HG02852 (cell line): ENCODE results near the gene SPPL3.
"Not testable (repeated sequence)": the region's sequence is repeated elsewhere in the genome, so short reads cannot be mapped to it uniquely, and the experiment has no call there.

Source experiments
- ATAC-seq: cut with Tn5 transposase; IDR thresholded peaks from one replicate; pipeline ENCODE4 v1.9.1; 2021; ENCODE audit warnings: mild to moderate bottlenecking, moderate library complexity; ENCODE audit not compliant: unreplicated experiment

SPPL3 gene

DNA sequence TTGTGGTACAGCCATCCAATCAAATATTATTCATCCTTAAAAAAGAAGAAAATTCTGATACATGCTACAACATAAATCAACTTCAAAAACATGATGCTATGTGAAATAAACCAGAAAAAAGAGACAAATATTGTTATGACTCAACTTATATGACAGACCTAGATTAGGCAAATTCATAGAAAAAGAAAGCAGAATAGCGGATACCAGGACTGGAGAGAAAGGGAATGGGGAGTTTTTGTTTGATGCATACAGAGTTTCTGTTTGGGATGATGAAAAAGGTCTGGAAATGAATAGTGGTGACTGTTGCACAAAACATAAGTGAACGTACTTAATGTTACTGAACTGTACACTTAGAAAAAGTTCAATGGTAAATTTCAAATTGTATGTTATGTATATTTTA, 82.3 kb downstream of the SPPL3 start:
- ATAC-seq: no peak

DNA sequence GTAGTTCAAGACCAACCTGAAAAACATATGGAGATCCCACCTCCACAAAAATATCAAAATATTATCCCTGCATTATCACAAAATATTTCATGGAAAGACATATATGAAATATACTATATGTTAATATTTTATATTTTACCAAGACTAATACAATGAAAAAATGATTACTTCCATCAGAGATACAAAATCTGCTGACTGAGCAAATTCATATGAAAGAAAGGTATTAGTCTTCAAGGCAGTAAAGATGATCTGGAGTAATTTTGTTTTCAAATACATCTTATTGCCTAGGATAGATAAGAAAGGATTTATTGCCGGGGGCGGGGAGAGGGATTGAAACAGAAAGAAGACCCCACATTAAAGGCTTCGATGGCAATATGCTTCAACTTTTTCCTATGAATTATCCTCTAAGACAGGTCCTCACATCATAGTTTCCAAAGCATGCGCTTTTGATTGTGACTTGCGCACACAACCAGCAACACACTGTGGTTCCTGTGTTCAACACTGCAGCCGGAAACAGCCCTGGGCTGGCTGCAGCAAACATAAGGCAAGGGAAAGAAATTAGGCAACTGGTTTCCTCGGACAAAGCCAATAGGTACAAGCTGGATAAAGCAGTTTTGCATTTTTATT, 83.2 kb downstream of the SPPL3 start:
- no peak for ATAC-seq

GRCh38 chr12:120818416-120818815, 85.7 kb downstream of the SPPL3 start:
- ATAC-seq: no peak

GRCh38 chr12:120817559-120818330, 86.4 kb downstream of the SPPL3 start:
- no peak for ATAC-seq

DNA sequence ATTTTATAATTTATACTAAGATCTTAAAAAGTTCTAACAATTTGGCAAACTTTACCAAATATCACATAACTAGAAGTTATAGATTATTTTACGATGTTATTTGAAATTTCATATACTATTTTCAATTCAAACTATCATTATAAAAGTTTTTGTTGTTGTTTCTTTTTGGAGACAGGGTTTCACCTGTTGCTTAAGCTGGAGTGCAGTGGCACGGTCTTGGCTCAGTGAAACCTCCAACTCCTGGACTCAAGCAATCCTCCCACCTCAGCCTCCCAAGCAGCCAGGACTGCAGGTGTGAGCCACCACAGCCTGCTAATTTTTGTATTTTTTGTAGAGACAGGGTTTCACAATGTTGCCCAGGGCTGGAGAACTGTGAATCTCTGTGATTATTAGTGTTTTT, 87.8 kb downstream of the SPPL3 start:
- ATAC-seq: no peak

- ATAC-seq: no peak
Measured at GRCh38 chr12:120814903-120815429, 89.2 kb downstream of the SPPL3 start.

- ATAC-seq: no peak
Measured at GRCh38 chr12:120814203-120814902, 89.8 kb downstream of the SPPL3 start.

DNA sequence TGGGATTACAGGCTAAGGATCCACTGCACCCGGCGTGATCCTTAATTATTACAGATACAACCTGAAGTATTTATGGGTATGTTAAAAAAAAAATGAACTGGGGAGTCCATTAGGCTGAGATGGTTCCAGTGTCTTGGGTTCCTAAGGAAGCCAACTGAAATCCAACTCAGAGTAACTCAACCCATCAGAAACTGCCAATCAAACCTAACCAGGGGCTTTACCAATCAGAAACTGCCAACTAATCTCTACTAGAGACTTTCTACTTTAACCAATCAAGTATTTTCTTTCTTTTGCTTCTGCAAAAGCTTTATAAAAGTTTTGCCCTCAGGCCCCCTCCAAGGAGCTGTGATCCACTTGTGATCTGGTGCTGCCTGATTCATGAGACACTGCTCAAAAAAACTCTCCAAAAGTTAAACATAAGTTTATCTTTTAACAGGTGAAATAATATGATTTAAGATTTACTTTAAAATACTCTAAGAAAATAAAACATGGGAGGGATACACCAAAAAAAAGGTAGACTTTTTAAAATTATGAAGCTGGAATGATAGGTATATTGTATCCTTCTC, 90.5 kb downstream of the SPPL3 start:
- ATAC-seq: no peak

GRCh38 chr12:120810021-120810420, 94.1 kb downstream of the SPPL3 start:
- no peak for ATAC-seq

GRCh38 chr12:120804428-120804827, 99.7 kb downstream of the SPPL3 start:
- no peak for ATAC-seq

- no peak for ATAC-seq
Measured at GRCh38 chr12:120801146-120801545, 103.0 kb downstream of the SPPL3 start.

DNA sequence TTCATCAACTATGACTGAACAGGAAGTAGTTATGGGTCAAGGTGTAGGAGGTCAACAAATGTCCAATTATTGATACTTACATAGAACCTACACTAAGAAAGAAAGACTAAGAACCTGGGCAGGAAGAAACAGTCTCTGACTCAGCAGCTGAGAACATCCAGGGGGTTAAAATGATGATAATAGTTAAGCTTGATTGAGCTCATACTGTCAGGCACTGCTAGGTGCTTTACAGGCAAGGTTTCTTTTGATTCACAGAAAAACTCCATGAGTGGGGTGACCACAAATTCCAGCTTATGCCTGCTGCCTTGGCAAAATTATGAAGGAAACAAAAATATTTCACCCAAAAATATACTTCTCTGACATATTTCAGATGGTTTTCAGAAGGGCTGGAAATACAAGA, 103.5 kb downstream of the SPPL3 start:
- no peak for ATAC-seq

DNA sequence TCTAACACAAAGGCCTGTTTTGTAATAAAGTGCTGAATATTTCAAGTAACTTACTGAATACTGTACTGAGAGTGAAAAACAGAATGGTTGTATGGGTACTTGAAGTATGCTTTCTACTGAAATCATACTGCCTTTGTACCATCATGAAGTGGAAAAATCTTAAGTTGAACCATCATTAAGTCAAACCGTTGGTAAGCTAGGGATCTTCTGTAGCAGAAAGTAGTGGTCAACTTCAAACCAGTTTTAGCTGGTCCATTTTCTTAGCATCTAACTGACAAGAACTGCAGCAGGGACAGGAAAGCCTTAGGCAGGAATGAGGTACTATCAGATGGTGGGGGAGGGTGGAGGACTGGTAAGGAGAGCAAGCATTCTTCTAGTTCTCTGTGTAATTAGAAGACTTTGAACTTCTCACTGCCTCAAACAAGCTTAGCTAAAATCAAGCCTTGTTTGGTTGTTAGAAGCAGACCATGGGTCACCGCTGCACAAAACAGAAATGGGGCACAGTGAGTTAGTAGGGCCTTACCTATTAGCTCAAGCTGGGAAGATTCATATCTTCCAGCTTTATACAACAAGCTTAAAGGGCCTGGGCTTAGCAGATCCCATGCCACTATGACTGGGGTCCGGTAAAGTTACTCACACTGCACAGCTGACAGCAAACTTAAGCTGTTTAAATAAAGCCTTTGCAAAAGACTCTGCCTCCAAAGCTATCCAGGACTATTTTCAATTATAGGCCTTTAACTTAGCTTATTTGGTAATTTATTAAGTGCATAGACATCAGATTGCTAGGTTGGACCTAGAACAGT, 104.7 kb downstream of the SPPL3 start:
- no peak for ATAC-seq

GRCh38 chr12:120798696-120799095, 105.5 kb downstream of the SPPL3 start:
- ATAC-seq: no peak

DNA sequence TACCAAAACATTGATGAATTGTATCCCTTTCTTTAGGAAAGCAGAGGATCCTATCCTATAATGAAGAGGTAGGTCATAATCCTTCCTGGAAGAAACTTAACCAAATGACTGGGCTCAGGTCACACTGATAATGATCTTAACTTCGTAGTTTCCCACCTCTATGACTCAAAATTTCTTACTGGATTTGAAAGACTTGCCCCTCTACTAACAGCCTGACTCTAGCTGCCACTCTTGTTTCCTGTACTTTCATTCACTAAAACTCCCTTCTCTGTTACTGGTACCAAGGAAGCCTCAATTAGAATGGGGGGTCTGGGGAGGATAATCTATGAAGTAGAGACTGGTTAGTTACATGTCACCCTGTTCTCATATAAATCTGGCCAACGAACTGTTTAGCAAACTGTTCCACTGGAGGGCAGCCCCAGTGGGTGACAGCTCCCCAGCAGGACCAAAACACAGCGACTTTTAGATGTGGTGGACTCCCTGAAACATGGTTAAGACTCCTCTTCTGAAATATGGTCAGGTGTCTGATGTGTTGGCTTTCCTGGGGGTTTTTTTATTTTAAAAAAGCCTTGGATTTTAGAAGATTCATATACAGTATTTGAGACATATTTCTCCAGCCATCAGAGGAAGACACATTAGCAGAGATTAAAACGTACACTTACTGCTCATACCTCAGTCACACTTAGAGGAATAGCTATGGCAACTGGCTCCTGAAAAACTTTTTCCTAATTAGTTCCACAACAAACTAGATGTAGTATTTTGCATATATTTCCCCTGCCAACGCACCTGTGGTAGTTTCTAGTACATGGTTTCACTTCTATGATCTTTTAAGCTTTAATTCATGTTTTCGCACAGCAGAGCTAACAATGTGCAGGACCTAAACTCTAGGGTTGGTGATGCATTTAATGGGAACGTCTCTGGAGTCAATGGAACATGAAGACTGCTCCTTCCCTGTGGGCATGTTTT, 106.2 kb downstream of the SPPL3 start:
- ATAC-seq: no peak

DNA sequence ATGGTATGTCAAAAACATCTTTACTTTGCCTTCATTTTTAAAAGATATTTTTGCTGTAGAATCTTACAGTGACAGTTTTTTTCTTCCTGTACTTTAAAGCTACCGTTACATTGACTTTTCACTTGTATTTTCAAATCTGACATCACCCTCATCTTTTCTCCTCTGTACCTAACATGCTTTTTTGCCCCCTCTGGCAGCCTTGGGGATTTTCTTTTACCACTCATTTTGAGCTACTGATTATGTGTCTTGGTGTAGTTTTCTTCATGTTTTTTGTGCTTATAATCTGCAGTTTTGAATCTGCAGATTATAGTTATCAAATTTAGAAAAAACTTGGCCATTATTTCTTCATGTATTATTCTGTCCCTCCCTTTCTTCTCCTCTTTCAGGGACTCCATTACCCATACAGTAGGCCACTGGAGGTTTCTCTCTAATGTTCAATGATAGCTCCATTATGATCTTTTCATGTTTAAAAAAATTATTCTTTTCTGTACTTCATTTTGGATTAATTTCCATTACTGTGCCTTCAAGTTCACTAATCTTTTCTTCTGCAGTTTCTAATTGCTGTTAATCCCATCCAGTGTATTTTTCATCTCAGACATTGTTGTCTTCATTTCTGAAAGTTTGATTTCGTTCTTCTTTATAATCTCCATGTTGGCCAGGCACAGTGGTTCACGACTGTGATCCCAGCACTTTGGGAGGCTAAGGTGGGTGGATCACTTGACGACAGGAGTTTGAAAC, 108.5 kb downstream of the SPPL3 start:
- no peak for ATAC-seq

DNA sequence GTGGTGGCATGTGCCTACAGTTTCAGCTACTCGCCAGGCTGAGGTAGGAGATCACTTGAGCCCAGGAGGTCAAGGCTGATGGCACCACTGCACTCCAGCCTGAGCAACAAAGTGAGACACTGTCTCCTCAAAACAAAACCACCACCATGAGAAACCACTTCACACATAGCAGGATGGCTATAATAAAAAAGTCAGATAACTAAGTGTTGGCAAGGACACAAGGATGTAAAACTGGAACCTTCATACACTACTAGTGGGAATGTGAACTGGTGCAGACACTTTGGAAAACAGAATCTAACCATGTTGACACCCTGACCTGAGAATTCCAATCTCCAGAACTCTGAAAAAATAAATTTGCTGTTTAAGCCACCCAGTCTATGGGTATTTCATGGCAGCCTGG, 110.8 kb downstream of the SPPL3 start:
- no peak for ATAC-seq

DNA sequence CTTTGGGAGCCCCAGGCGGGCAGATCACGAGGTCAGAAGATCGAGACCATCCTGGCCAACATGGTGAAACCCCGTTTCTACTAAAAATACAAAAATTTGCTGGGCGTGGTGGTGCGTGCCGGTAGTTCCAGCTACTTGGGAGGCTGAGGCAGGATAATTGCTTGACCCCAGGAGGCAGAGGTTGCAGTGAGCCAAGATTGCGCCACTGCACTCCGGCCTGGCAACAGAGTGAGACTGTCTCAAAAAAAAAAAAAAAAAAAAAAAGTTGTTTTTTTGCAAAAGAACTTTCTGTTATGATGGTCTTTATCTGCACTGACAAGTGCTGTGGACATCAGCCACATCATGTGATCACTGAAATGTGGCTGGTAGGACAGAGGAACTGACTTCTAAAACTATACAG, 111.7 kb downstream of the SPPL3 start:
- not testable (repeated sequence) for ATAC-seq

GRCh38 chr12:120791669-120792176, 112.4 kb downstream of the SPPL3 start:
- no peak for ATAC-seq
